Smooth muscle cell (in vitro differentiated cells): ENCODE measurements around the gene HHAT. TPM values are rescaled to one million over a fixed set of nuclear protein-coding genes. Genes with fewer than 3 reads are reported as not detected.
A peak's percentile ranks its signal among the peaks of the same experiment; 100 is the strongest.

Experiments
- DNase-seq: peaks from one replicate; lab custom pipeline; 2025; ENCODE audit not compliant: unreplicated experiment; lab: John Stamatoyannopoulos, UW
- H2AFZ ChIP-seq: fragments of 200-600 bp; sonication (generic); 2 replicates; pipeline ENCODE4 v1.6.0; 2016; ENCODE audit warnings: antibody characterized with exemption, low read depth, mild to moderate bottlenecking
- H3F3A ChIP-seq: fragments of 200-600 bp; sonication (generic); 2 replicates; pipeline ENCODE4 v1.6.0; 2017; ENCODE audit warnings: antibody characterized with exemption, low read depth
- H3K27ac ChIP-seq: fragments of 200-600 bp; sonication (generic); 2 replicates; pipeline ENCODE4 v1.5.1; 2016; ENCODE audit warnings: low read depth, mild to moderate bottlenecking
- H3K27me3 ChIP-seq: fragments of 200-600 bp; sonication (generic); 2 replicates; pipeline ENCODE4 v1.6.1; 2016; ENCODE audit warnings: low read depth, mild to moderate bottlenecking
- H3K36me3 ChIP-seq: fragments of 200-600 bp; sonication (generic); 2 replicates; pipeline ENCODE4 v1.5.1; 2016; ENCODE audit warnings: low read depth
- H3K4me1 ChIP-seq: fragments of 200-600 bp; sonication (generic); 2 replicates; pipeline ENCODE4 v1.5.1; 2016; ENCODE audit warnings: low read depth
- H3K4me2 ChIP-seq: fragments of 200-600 bp; sonication (generic); 2 replicates; pipeline ENCODE4 v1.6.0; 2016; ENCODE audit warnings: mild to moderate bottlenecking
- H3K4me3 ChIP-seq: fragments of 200-600 bp; sonication (generic); 2 replicates; pipeline ENCODE4 v1.5.1; 2016; ENCODE audit warnings: mild to moderate bottlenecking
- H3K79me2 ChIP-seq: fragments of 200-600 bp; sonication (generic); 2 replicates; pipeline ENCODE4 v1.6.0; 2016; ENCODE audit warnings: low read depth, mild to moderate bottlenecking
- H3K9ac ChIP-seq: fragments of 200-600 bp; sonication (generic); 2 replicates; pipeline ENCODE4 v1.6.0; 2016; ENCODE audit warnings: low read depth
- H3K9me3 ChIP-seq: fragments of 200-600 bp; sonication (generic); replicated peaks from 2 replicates; pipeline ENCODE4 v1.5.1; 2016; ENCODE audit warnings: low read depth
- H4K20me1 ChIP-seq: fragments of 200-600 bp; sonication (generic); 2 replicates; pipeline ENCODE4 v1.6.0; 2016; ENCODE audit warnings: low read depth
- WGBS: methylation state at CpG from one replicate; pipeline ENCODE4 v1.1.7; 2016; ENCODE audit warnings: low lambda C conversion rate; 5-methylcytosine and 5-hydroxymethylcytosine counted together
- polyA plus RNA-seq: library from polyadenylated mRNA; unstranded; fragments of >200 nt; fragmentation: Nextera tagmentation; extraction: Ambion mirVana; gene quantifications from 2 replicates; pipeline ENCODE4 v1.2.1, GENCODE V29; 2016
- total RNA-seq: library from RNA; depleted of rRNA; stranded (reverse); fragments of >200 nt; gene quantifications from 2 replicates; pipeline ENCODE4 v1.2.3, GENCODE V29; 2014
- TF ChIP-seq, protein P1 (sequence below): fragments of 200-600 bp; sonication (generic); IDR thresholded peaks from 2 replicates; pipeline ENCODE4 v1.5.1; 2017; ENCODE audit warnings: borderline replicate concordance, mild to moderate bottlenecking, antibody characterized with exemption; ENCODE audit not compliant: insufficient read depth, poor library complexity, severe bottlenecking

Gene HHAT
- total and polyA plus RNA-seq, 2 experiments from 2014 or later, result 4.6 to 9.8 TPM

DNA sequence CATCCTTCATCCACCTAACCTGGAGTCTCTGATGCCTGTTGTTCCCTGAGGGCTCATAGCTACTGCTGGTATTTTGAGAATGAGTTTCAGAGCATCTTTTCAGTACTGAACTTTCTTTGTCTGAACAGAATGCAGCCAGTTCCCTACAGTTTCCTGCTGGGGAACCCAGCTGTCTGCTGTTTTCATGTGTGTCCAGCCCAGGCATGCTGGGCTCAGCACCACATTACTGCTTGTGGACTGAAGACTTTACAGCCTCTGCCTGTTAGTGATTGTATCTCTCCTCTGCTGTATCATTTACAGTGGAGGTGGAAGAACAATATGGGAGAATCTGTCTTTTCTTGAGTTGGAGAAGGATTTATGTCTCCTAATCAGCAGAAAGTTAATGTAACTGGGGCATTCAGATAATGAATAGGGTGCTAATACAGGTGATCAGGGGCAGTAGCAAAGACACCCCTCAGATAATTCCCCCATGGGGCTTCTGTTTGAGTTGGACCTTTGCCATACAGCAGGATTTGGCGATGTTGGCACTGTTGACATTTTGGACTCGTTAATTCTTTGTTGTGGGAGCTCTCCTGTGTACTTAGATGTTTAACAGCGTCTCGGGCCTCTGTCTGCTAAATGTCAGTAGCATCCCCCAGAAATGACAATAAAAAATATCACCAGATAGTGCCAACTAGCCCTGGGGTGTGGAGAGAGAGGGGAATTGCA lies 207.7 kb downstream of the HHAT start:
- H3F3A ChIP-seq, result no peaks in the 10 kb centered on the region
- H2AFZ ChIP-seq, result no peak overlapping the region
- 31% methylated on average over 4 of the region's 4 CpGs for WGBS
- H3K4me3 ChIP-seq, result no peak overlapping the region
- no peak for DNase-seq
- no peak overlapping the region for H3K9ac ChIP-seq
- H3K79me2 ChIP-seq, result no peaks in the 10 kb centered on the region
- no peak overlapping the region for H3K27ac ChIP-seq
- peaks cover 10% of the 10 kb centered on the region for H3K4me1 ChIP-seq
- TF ChIP-seq, protein P1, sequence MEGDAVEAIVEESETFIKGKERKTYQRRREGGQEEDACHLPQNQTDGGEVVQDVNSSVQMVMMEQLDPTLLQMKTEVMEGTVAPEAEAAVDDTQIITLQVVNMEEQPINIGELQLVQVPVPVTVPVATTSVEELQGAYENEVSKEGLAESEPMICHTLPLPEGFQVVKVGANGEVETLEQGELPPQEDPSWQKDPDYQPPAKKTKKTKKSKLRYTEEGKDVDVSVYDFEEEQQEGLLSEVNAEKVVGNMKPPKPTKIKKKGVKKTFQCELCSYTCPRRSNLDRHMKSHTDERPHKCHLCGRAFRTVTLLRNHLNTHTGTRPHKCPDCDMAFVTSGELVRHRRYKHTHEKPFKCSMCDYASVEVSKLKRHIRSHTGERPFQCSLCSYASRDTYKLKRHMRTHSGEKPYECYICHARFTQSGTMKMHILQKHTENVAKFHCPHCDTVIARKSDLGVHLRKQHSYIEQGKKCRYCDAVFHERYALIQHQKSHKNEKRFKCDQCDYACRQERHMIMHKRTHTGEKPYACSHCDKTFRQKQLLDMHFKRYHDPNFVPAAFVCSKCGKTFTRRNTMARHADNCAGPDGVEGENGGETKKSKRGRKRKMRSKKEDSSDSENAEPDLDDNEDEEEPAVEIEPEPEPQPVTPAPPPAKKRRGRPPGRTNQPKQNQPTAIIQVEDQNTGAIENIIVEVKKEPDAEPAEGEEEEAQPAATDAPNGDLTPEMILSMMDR, result no peak
- no peaks in the 10 kb centered on the region for H3K36me3 ChIP-seq
- peaks cover 4% of the 10 kb centered on the region for H3K27me3 ChIP-seq
- no peak overlapping the region for H3K4me2 ChIP-seq
- no peaks in the 10 kb centered on the region for H3K9me3 ChIP-seq
- H4K20me1 ChIP-seq, result no peaks in the 10 kb centered on the region

DNA sequence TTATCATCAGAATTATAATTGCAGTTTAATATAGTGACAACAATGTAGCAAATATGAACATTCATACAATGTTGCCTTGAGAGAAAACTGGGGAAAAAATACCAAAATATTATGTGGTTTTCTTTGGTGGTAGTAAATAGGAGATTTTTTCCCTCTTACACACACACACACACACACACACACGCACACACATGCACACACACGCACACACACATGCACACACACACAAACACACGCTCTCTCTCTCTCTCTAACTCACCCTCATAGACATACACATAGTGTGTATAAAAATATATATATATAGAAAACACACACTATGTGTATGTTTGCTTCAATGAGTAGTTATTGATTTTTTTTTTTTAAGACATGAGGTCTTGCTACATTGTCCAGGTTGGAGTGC lies 211.6 kb downstream of the HHAT start:
- TF ChIP-seq, protein P1, result no peak
- H2AFZ ChIP-seq, result no peak overlapping the region
- no peaks in the 10 kb centered on the region for H4K20me1 ChIP-seq
- DNase-seq, result no peak
- H3K9ac ChIP-seq, result no peak overlapping the region
- no peaks in the 10 kb centered on the region for H3K9me3 ChIP-seq
- no peak overlapping the region for H3K27ac ChIP-seq
- 94% methylated on average over 3 of the region's 3 CpGs for WGBS
- H3K27me3 ChIP-seq, result peaks cover 4% of the 10 kb centered on the region
- no peaks in the 10 kb centered on the region for H3K36me3 ChIP-seq
- H3F3A ChIP-seq, result no peaks in the 10 kb centered on the region
- no peaks in the 10 kb centered on the region for H3K79me2 ChIP-seq
- H3K4me1 ChIP-seq, result peaks cover 10% of the 10 kb centered on the region
- no peak overlapping the region for H3K4me2 ChIP-seq
- no peak overlapping the region for H3K4me3 ChIP-seq

DNA sequence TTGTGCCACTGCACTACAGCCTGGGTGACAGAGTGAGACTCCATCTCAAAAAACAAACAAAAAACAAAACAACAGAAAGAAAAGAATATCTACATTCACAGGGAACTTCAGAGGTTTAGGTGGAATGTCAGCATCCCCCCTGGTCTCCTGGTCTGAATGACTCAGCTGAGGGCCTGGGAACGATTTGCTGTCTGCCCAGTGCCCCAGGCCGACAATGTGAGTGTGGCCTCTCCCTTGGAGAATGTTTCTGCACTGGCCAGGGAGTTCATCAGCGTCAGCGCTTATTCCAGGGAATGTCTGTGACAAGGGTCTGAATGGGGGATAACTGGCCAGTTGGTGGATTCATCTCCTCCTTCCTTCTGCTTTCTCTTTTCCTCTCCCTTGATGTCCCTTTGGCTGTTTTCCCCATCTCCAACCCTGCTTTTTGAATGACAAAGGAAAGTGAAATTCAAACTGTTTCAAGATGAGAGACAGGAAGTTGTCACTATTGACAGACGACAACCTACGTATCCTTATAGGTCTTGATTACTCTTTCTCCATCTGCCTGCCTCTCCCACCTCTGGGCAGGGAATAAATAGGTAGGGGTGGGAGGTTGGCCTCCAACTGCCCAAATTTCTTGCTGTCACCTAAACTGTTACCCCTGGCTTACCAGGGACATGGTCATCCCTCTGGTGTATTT lies 213.1 kb downstream of the HHAT start:
- no peak for DNase-seq

More for the DNA sequence above, 213.1 kb downstream of the HHAT start:
- H3K4me2 ChIP-seq, result no peak overlapping the region
- H3K27me3 ChIP-seq, result peaks cover 4% of the 10 kb centered on the region
- H3K9ac ChIP-seq, result no peak overlapping the region
- H3K27ac ChIP-seq, result peak overlapping the region; percentile 55
- no peaks in the 10 kb centered on the region for H3K79me2 ChIP-seq
- H3F3A ChIP-seq, result no peaks in the 10 kb centered on the region
- no peak overlapping the region for H2AFZ ChIP-seq
- TF ChIP-seq, protein P1, result no peak
- no peaks in the 10 kb centered on the region for H3K36me3 ChIP-seq
- WGBS, result 42% methylated on average over 6 of the region's 6 CpGs
- no peaks in the 10 kb centered on the region for H3K9me3 ChIP-seq
- no peak overlapping the region for H3K4me3 ChIP-seq
- no peaks in the 10 kb centered on the region for H3K4me1 ChIP-seq
- no peaks in the 10 kb centered on the region for H4K20me1 ChIP-seq
